Activated effector memory CD4-positive, alpha-beta T cell treated with Interleukin-2 at 50 U/mL for 16 hours (primary cell): ENCODE results near the gene MYO7B.

Experiments
- DNase-seq: peaks from one replicate; pipeline ENCODE4 v3.0.0-alpha.2; 2020

MYO7B gene

GRCh38 chr2:127612111-127612822, 76.8 kb downstream of the MYO7B start:
- no peak for DNase-seq

GRCh38 chr2:127614246-127614645, 78.8 kb downstream of the MYO7B start:
- DNase-seq, result no peak

GRCh38 chr2:127614731-127615130, 79.2 kb downstream of the MYO7B start:
- no peak for DNase-seq

GRCh38 chr2:127615511-127616166, 80.2 kb downstream of the MYO7B start:
- no peak for DNase-seq

- no peak for DNase-seq
Observed at GRCh38 chr2:127618551-127619202, 83.2 kb downstream of the MYO7B start.

- no peak for DNase-seq
Observed at GRCh38 chr2:127619203-127619590, 83.7 kb downstream of the MYO7B start.

GRCh38 chr2:127619877-127620705, 84.6 kb downstream of the MYO7B start:
- DNase-seq, result no peak

GRCh38 chr2:127620866-127621265, 85.4 kb downstream of the MYO7B start:
- no peak for DNase-seq

GRCh38 chr2:127621981-127622431, 86.5 kb downstream of the MYO7B start:
- DNase-seq, result no peak

- no peak for DNase-seq
Observed at GRCh38 chr2:127622561-127623387, 87.3 kb downstream of the MYO7B start.

- no peak for DNase-seq
Observed at GRCh38 chr2:127623388-127624319, 88.2 kb downstream of the MYO7B start.

GRCh38 chr2:127624320-127624755, 88.9 kb downstream of the MYO7B start:
- no peak for DNase-seq

GRCh38 chr2:127624756-127625571, 89.5 kb downstream of the MYO7B start:
- DNase-seq, result no peak

- no peak for DNase-seq
Observed at GRCh38 chr2:127625572-127625951, 90.1 kb downstream of the MYO7B start.

- DNase-seq, result no peak
Observed at GRCh38 chr2:127626175-127626574, 90.7 kb downstream of the MYO7B start.

GRCh38 chr2:127626917-127627739, 91.6 kb downstream of the MYO7B start:
- DNase-seq, result no peak

- DNase-seq, result no peak
Observed at GRCh38 chr2:127627740-127628571, 92.5 kb downstream of the MYO7B start.
